HepG2 (cell line): Measurements from ENCODE around the gene HIGD1A. TPM values are rescaled to one million over a fixed set of nuclear protein-coding genes. Genes with fewer than 3 reads are reported as not detected.

Experiments
- CCAR2 ChIP-seq: fragments of 200-400 bp; formaldehyde crosslinking; optimal IDR thresholded peaks from 2 replicates; pipeline ENCODE3; 2018; ENCODE audit warnings: low read depth, mild to moderate bottlenecking, low read length, moderate library complexity
- HNF4A ChIP-seq: sonication (generic); formaldehyde crosslinking; IDR thresholded peaks from 2 replicates; pipeline ENCODE4 v1.4.0; 2020; ENCODE audit warnings: missing genetic modification reagents
- KAT8 ChIP-seq: IDR thresholded peaks from 2 replicates; pipeline ENCODE4 v1.6.1; 2016; ENCODE audit warnings: missing genetic modification reagents, missing compliant biosample characterization
- MATR3 ChIP-seq: sonication (generic); formaldehyde crosslinking; IDR thresholded peaks from 2 replicates; pipeline ENCODE4 v1.4.0; 2020; ENCODE audit warnings: missing genetic modification reagents
- MLLT10 ChIP-seq: sonication (generic); formaldehyde crosslinking; IDR thresholded peaks from 2 replicates; pipeline ENCODE4 v1.4.0; 2020; ENCODE audit warnings: missing genetic modification reagents
- NFE2 ChIP-seq: sonication (generic); formaldehyde crosslinking; IDR thresholded peaks from 2 replicates; pipeline ENCODE4 v1.4.0; 2020; ENCODE audit warnings: missing genetic modification reagents
- NFE2L1 ChIP-seq: sonication (generic); formaldehyde crosslinking; IDR thresholded peaks from 2 replicates; pipeline ENCODE4 v1.4.0; 2020; ENCODE audit warnings: missing genetic modification reagents, mild to moderate bottlenecking, borderline replicate concordance
- PHB2 ChIP-seq: fragments of 450-650 bp; IDR thresholded peaks from 2 replicates; pipeline ENCODE4 v1.6.1; 2018; ENCODE audit not compliant: partially characterized antibody
- PHF5A ChIP-seq: IDR thresholded peaks from one replicate; pipeline ENCODE4 v1.6.1; 2018; ENCODE audit warnings: low read depth, missing genetic modification reagents; ENCODE audit not compliant: unreplicated experiment
- REPIN1 ChIP-seq: sonication (generic); formaldehyde crosslinking; IDR thresholded peaks from 2 replicates; pipeline ENCODE4 v1.8.0; 2022; ENCODE audit warnings: missing genetic modification reagents, low read depth, mild to moderate bottlenecking, borderline replicate concordance
- SATB2 ChIP-seq: sonication (generic); formaldehyde crosslinking; IDR thresholded peaks from 2 replicates; pipeline ENCODE4 v1.5.0; 2020; ENCODE audit warnings: missing genetic modification reagents
- SIX4 ChIP-seq: sonication (generic); formaldehyde crosslinking; IDR thresholded peaks from 2 replicates; pipeline ENCODE4 v1.4.0; 2020; ENCODE audit warnings: missing genetic modification reagents
- TBL1XR1 ChIP-seq: fragments of 150-350 bp; IDR thresholded peaks from 2 replicates; pipeline ENCODE4 v1.6.1; 2014; ENCODE audit warnings: borderline replicate concordance, low read length; ENCODE audit not compliant: partially characterized antibody
- ZBTB21 ChIP-seq: sonication (generic); formaldehyde crosslinking; IDR thresholded peaks from 2 replicates; pipeline ENCODE4 v1.4.0; 2020; ENCODE audit warnings: missing genetic modification reagents
- ZFP82 ChIP-seq: sonication (generic); formaldehyde crosslinking; IDR thresholded peaks from 2 replicates; pipeline ENCODE4 v1.5.1; 2020; ENCODE audit warnings: mild to moderate bottlenecking, missing genetic modification reagents, borderline replicate concordance
- ZNF761 ChIP-seq: sonication (generic); formaldehyde crosslinking; conservative IDR thresholded peaks from 2 replicates; pipeline ENCODE4 v1.4.0; 2020; ENCODE audit warnings: mild to moderate bottlenecking, missing genetic modification reagents
- ZSCAN25 ChIP-seq: sonication (generic); formaldehyde crosslinking; IDR thresholded peaks from 2 replicates; pipeline ENCODE4 v1.8.0; 2022; ENCODE audit warnings: mild to moderate bottlenecking, missing genetic modification reagents
- polyA plus RNA-seq, 8 experiments: library from polyadenylated mRNA; depleted of rRNA in 3 of 8; stranded (reverse) in 7 of 8; unstranded in 1 of 8; fragments of >200 nt; fragmentation: Illumina TruSeq in 4 of 8; extraction: Trizol in 4 of 8; gene quantifications; 2 replicates each; pipeline versions ENCODE4 v1.2.1 to v1.2.3, GENCODE V29; 2011 to 2016; ENCODE audit warnings: low read depth in 4 of 8, missing spikeins in 1 of 8, mixed read lengths in 1 of 8; ENCODE audit not compliant: insufficient read depth in 1 of 8
- total RNA-seq, 5 experiments: library from RNA; depleted of rRNA; stranded (reverse); fragments of >200 nt; fragmentation: Illumina TruSeq; extraction: Trizol; gene quantifications; 2 replicates each; pipeline ENCODE4 v1.2.3, GENCODE V29; 2016; ENCODE audit warnings: low read depth in 1 of 5
- TF ChIP-seq, protein P1 (sequence below): sonication (generic); formaldehyde crosslinking; IDR thresholded peaks from 2 replicates; pipeline ENCODE4 v1.8.1; 2023; ENCODE audit warnings: mild to moderate bottlenecking, missing genetic modification reagents
- TF ChIP-seq, protein P2 (sequence below): sonication (generic); formaldehyde crosslinking; IDR thresholded peaks from 2 replicates; pipeline ENCODE4 v1.5.1; 2020; ENCODE audit warnings: missing genetic modification reagents, mild to moderate bottlenecking, borderline replicate concordance
- TF ChIP-seq, protein P3 (sequence below): sonication (generic); formaldehyde crosslinking; IDR thresholded peaks from 2 replicates; pipeline ENCODE4 v1.8.1; 2023; ENCODE audit warnings: mild to moderate bottlenecking, missing genetic modification reagents, borderline replicate concordance
- TF ChIP-seq, protein P4 (sequence below): sonication (generic); formaldehyde crosslinking; IDR thresholded peaks from 2 replicates; pipeline ENCODE4 v1.4.0; 2020; ENCODE audit warnings: missing genetic modification reagents
- TF ChIP-seq, protein P5 (sequence below): sonication (generic); formaldehyde crosslinking; IDR thresholded peaks from 2 replicates; pipeline ENCODE4 v1.8.1; 2023; ENCODE audit warnings: missing genetic modification reagents, mild to moderate bottlenecking, borderline replicate concordance
- TF ChIP-seq, protein P6 (sequence below): sonication (generic); formaldehyde crosslinking; IDR thresholded peaks from 2 replicates; pipeline ENCODE4 v1.4.0; 2020; ENCODE audit warnings: missing genetic modification reagents
- TF ChIP-seq, protein P7 (sequence below): sonication (generic); formaldehyde crosslinking; IDR thresholded peaks from 2 replicates; pipeline ENCODE4 v1.5.0; 2020; ENCODE audit warnings: mild to moderate bottlenecking, missing genetic modification reagents

The HIGD1A gene
- total and polyA plus RNA-seq, 2 of the 13 experiments (the other 11 are each of a cell fraction or from before 2014, with no cell fraction given) = 222 to 253 TPM

DNA sequence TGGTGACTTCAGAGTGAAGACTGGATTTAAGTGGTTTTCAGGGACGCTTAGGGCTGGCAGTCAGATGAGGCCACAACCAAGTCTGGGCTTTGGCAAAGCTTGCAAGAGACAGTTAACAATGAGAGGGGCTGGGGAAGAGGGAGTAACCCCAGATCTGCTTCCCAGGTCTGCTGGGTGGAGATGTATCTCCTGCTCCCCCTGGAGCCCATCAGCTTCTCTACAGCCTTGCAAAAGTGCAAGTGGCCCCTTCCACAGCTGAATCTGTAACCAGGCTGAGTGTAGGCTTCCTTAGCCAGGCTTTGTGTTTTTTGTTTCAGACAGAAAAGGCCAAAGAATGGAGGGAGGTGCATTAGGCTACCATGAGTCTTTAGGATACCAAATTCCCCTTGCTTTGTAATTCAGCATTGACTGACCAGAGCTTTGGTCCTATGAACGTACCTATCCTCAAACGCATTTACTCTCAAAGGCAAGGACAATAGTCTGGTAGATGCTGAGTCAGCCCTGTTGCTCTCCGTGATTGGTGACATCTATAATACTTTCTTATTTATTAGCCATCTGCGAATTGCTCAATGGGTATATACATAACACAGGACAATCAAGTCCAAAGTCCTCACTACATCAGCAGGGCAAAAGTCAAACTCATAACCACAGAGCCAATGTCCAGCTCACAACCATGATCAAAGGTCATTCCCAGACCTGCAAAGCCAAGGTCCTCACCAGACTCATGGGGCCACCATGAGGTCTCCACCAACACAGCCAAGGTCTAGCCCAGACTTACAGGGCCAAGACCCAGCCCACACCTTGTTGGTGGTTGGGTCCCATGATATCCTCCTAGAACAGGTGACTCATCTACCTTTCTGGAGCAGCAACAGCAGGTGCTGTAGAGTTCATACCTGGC lies 48.4 kb downstream of the HIGD1A start (continued):
- TF ChIP-seq, protein P1, sequence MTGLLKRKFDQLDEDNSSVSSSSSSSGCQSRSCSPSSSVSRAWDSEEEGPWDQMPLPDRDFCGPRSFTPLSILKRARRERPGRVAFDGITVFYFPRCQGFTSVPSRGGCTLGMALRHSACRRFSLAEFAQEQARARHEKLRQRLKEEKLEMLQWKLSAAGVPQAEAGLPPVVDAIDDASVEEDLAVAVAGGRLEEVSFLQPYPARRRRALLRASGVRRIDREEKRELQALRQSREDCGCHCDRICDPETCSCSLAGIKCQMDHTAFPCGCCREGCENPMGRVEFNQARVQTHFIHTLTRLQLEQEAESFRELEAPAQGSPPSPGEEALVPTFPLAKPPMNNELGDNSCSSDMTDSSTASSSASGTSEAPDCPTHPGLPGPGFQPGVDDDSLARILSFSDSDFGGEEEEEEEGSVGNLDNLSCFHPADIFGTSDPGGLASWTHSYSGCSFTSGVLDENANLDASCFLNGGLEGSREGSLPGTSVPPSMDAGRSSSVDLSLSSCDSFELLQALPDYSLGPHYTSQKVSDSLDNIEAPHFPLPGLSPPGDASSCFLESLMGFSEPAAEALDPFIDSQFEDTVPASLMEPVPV = no peak
- TF ChIP-seq REPIN1 (CRISPR knock-in tag) (0 out of 2 replicates have a peak, but pooled peaks have one; percentile 36), HNF4A (CRISPR knock-in tag) (peak; percentile 100), SATB2 (CRISPR knock-in tag) (no peak), ZFP82 (CRISPR knock-in tag) (no peak), SIX4 (CRISPR knock-in tag) (no peak), ZBTB21 (CRISPR knock-in tag) (no peak), PHF5A (CRISPR knock-in tag) (no peak), MLLT10 (CRISPR knock-in tag) (no peak), CCAR2 (no peak), KAT8 (CRISPR knock-in tag) (peak; percentile 54; the same call in 1 of the 2 replicates), ZNF761 (CRISPR knock-in tag) (peak; percentile 38; the same call in 1 of the 2 replicates), NFE2 (no peak), PHB2 (no peak), TBL1XR1 (peak; percentile 91), ZSCAN25 (CRISPR knock-in tag) (no peak; the same call in 1 of the 2 replicates), MATR3 (no peak), NFE2L1 (CRISPR knock-in tag) (no peak)
- TF ChIP-seq, protein P2, sequence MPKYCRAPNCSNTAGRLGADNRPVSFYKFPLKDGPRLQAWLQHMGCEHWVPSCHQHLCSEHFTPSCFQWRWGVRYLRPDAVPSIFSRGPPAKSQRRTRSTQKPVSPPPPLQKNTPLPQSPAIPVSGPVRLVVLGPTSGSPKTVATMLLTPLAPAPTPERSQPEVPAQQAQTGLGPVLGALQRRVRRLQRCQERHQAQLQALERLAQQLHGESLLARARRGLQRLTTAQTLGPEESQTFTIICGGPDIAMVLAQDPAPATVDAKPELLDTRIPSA (CRISPR knock-in tag) = no peak
- TF ChIP-seq, protein P3, sequence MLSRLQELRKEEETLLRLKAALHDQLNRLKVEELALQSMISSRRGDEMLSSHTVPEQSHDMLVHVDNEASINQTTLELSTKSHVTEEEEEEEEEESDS (CRISPR knock-in tag) = no peak
- TF ChIP-seq, protein P4, sequence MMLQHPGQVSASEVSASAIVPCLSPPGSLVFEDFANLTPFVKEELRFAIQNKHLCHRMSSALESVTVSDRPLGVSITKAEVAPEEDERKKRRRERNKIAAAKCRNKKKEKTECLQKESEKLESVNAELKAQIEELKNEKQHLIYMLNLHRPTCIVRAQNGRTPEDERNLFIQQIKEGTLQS = no peak; the same call in 1 of the 2 replicates
- TF ChIP-seq, protein P5, sequence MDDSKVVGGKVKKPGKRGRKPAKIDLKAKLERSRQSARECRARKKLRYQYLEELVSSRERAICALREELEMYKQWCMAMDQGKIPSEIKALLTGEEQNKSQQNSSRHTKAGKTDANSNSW = no peak
- TF ChIP-seq, protein P6, sequence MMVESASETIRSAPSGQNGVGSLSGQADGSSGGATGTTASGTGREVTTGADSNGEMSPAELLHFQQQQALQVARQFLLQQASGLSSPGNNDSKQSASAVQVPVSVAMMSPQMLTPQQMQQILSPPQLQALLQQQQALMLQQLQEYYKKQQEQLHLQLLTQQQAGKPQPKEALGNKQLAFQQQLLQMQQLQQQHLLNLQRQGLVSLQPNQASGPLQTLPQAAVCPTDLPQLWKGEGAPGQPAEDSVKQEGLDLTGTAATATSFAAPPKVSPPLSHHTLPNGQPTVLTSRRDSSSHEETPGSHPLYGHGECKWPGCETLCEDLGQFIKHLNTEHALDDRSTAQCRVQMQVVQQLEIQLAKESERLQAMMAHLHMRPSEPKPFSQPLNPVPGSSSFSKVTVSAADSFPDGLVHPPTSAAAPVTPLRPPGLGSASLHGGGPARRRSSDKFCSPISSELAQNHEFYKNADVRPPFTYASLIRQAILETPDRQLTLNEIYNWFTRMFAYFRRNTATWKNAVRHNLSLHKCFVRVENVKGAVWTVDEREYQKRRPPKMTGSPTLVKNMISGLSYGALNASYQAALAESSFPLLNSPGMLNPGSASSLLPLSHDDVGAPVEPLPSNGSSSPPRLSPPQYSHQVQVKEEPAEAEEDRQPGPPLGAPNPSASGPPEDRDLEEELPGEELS (CRISPR knock-in tag) = no peak
- TF ChIP-seq, protein P7, sequence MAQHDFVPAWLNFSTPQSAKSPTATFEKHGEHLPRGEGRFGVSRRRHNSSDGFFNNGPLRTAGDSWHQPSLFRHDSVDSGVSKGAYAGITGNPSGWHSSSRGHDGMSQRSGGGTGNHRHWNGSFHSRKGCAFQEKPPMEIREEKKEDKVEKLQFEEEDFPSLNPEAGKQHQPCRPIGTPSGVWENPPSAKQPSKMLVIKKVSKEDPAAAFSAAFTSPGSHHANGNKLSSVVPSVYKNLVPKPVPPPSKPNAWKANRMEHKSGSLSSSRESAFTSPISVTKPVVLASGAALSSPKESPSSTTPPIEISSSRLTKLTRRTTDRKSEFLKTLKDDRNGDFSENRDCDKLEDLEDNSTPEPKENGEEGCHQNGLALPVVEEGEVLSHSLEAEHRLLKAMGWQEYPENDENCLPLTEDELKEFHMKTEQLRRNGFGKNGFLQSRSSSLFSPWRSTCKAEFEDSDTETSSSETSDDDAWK (CRISPR knock-in tag) = no peak
